Gastroesophageal sphincter (tissue), 4 donors: ENCODE data around the gene SLC25A19. TPM values are rescaled to one million over a fixed set of nuclear protein-coding genes. Genes with fewer than 3 reads are reported as not detected.
A peak's percentile ranks its signal among the peaks of the same experiment; 100 is the strongest.
"Not testable (repeated sequence)": the region's sequence is repeated elsewhere in the genome, so short reads cannot be mapped to it uniquely, and the experiment has no call there.

Experiments used
- ATAC-seq: fragments of 150-250 bp; one replicate; pipeline ENCODE4 v1.9.1; 2016; ENCODE audit warnings: mild to moderate bottlenecking, moderate library complexity
- H3K27ac ChIP-seq, 4 donors: fragments of 200-600 bp; sonication (generic) in 3 of 4; 1 replicate in 3 of 4; 2 replicates in 1 of 4; pipeline ENCODE4 v1.5.1; 2016 to 2019
- H3K27me3 ChIP-seq: fragments of 200-600 bp; sonication (generic); one replicate; pipeline ENCODE4 v1.5.1; 2019
- H3K36me3 ChIP-seq, 2 donors: fragments of 200-600 bp; sonication (generic); one replicate each; pipeline ENCODE4 v1.5.1; 2019; ENCODE audit warnings: control low read depth in 1 of 2
- H3K4me1 ChIP-seq, 3 donors: fragments of 200-600 bp; sonication (generic); 1 replicate in 2 of 3; 2 replicates in 1 of 3; pipeline ENCODE4 v1.5.1; 2016 to 2019; ENCODE audit warnings: control low read depth in 2 of 3
- H3K4me3 ChIP-seq, 2 donors: fragments of 200-600 bp; sonication (generic); one replicate each; pipeline ENCODE4 v1.5.1; 2019; ENCODE audit warnings: mild to moderate bottlenecking in 1 of 2, moderate library complexity in 1 of 2
- H3K9me3 ChIP-seq, 3 donors: fragments of 200-600 bp; sonication (generic); one replicate each; pipeline ENCODE4 v1.5.1; 2017 to 2019; ENCODE audit warnings: control low read depth in 2 of 3
- CTCF ChIP-seq, 4 experiments: fragments of 200-600 bp in 2 of 4; fragments of 450-650 bp in 2 of 4; sonication (generic) in 1 of 4; IDR thresholded peaks; one replicate each; pipeline ENCODE4 v1.5.1; 2017 to 2019; ENCODE audit warnings: antibody characterized with exemption in 4 of 4, mild to moderate bottlenecking in 2 of 4, moderate library complexity in 2 of 4
- EP300 ChIP-seq: sonication (generic); formaldehyde crosslinking; IDR thresholded peaks from one replicate; pipeline ENCODE4 v1.6.1; 2017; ENCODE audit warnings: antibody characterized with exemption, mild to moderate bottlenecking
- POLR2A ChIP-seq, 2 donors: fragments of 450-650 bp; IDR thresholded peaks; one replicate each; pipeline ENCODE4 v1.6.1; 2017; ENCODE audit warnings: antibody characterized with exemption in 2 of 2, mild to moderate bottlenecking in 2 of 2, moderate library complexity in 1 of 2
- POLR2AphosphoS5 ChIP-seq: sonication (generic); formaldehyde crosslinking; IDR thresholded peaks from one replicate; pipeline ENCODE4 v1.6.1; 2017; ENCODE audit warnings: antibody characterized with exemption
- WGBS, 2 donors: methylation state at CpG; one replicate each; pipeline ENCODE4 v1.1.5; 2018; ENCODE audit warnings: low coverage in 1 of 2; 5-methylcytosine and 5-hydroxymethylcytosine counted together
- total RNA-seq, 4 donors: library from RNA; depleted of rRNA; stranded (reverse); fragments of >200 nt; gene quantifications; one replicate each; pipeline ENCODE4 v1.1.0, GENCODE V29; 2016

Gene SLC25A19
- total RNA-seq, 4 donors from 2014 or later, result 7.3 to 14.5 (median 13.4) TPM

- TF ChIP-seq POLR2A (IDR thresholded peaks at IDR 0.05) (no peak), EP300 (no peak), POLR2AphosphoS5 (no peak), CTCF (IDR thresholded peaks at IDR 0.05) (peak in 1 of 4 experiments; percentile 28)
- WGBS, 2 donors, result 0% methylated on average over 13 to 26 of the region's 26 CpGs
- H3K27me3 ChIP-seq, result no peaks in the 10 kb centered on the region
- H3K27ac ChIP-seq, result peak overlapping the region; percentile 81 to 97 (median 91)
- peaks cover 0 to 18% (median 4%) of the 10 kb centered on the region in 3 donors for H3K4me1 ChIP-seq
- no peaks in the 10 kb centered on the region for H3K9me3 ChIP-seq
- peaks cover 0 to 22% of the 10 kb centered on the region in 2 donors for H3K36me3 ChIP-seq
- peak overlapping the region; percentile 59 to 82 for H3K4me3 ChIP-seq
- ATAC-seq, result peak; percentile 5
Observed at GRCh38 chr17:75289832-75290337, 652 bp upstream of the SLC25A19 start.

GRCh38 chr17:75288770-75289114, 491 bp downstream of the SLC25A19 start:
- Histone ChIP-seq H3K4me1 (peaks cover 0 to 18% (median 4%) of the 10 kb centered on the region in 3 donors), H3K36me3 (peaks cover 0 to 28% of the 10 kb centered on the region in 2 donors), H3K27ac (peak overlapping the region; percentile 15 to 97 (median 91)), H3K9me3 (no peaks in the 10 kb centered on the region), H3K27me3 (no peaks in the 10 kb centered on the region), H3K4me3 (peak overlapping the region; percentile 59 to 82)
- ATAC-seq, result peak; percentile 7
- TF ChIP-seq EP300 (no peak), POLR2A (IDR thresholded peaks at IDR 0.05) (no peak), CTCF (IDR thresholded peaks at IDR 0.05) (no peak), POLR2AphosphoS5 (no peak)
- WGBS, 2 donors, result 7% methylated on average over 2 of the region's 14 CpGs; no CpG with 5 or more reads in 1 of the 2 donors

- peak overlapping the region in 3 of 4 donors; percentile 88 to 97 (median 94) for H3K27ac ChIP-seq
- ATAC-seq, result no peak
Observed at GRCh38 chr17:75288359-75288758, 874 bp downstream of the SLC25A19 start.

GRCh38 chr17:75287221-75287620, 2.0 kb downstream of the SLC25A19 start:
- no peak overlapping the region for H3K27ac ChIP-seq
- peaks cover 0 to 42% of the 10 kb centered on the region in 2 donors for H3K36me3 ChIP-seq
- no peaks in the 10 kb centered on the region for H3K9me3 ChIP-seq
- TF ChIP-seq POLR2A (IDR thresholded peaks at IDR 0.05), result no peak
- TF ChIP-seq CTCF (IDR thresholded peaks at IDR 0.05), result no peak
- no peak for TF ChIP-seq EP300
- no peak for ATAC-seq
- H3K4me1 ChIP-seq, result peaks cover 0 to 18% (median 4%) of the 10 kb centered on the region in 3 donors
- no peaks in the 10 kb centered on the region for H3K27me3 ChIP-seq
- no peak overlapping the region for H3K4me3 ChIP-seq
- WGBS, 2 donors, result 78% methylated on average over 7 to 8 of the region's 9 CpGs

More at GRCh38 chr17:75288359-75288758, 874 bp downstream of the SLC25A19 start:
- TF ChIP-seq POLR2AphosphoS5 (no peak), EP300 (no peak), POLR2A (IDR thresholded peaks at IDR 0.05) (no peak), CTCF (IDR thresholded peaks at IDR 0.05) (no peak)
- H3K9me3 ChIP-seq, result no peaks in the 10 kb centered on the region
- WGBS, 2 donors, result 18 to 27% methylated on average over 2 of the region's 2 CpGs
- no peaks in the 10 kb centered on the region for H3K27me3 ChIP-seq
- H3K4me1 ChIP-seq, result peaks cover 0 to 18% (median 4%) of the 10 kb centered on the region in 3 donors
- peak overlapping the region; percentile 59 to 82 for H3K4me3 ChIP-seq
- H3K36me3 ChIP-seq, result peaks cover 0 to 32% of the 10 kb centered on the region in 2 donors

- Histone ChIP-seq H3K27me3 (no peaks in the 10 kb centered on the region), H3K4me1 (peaks cover 0 to 12% (median 4%) of the 10 kb centered on the region in 3 donors), H3K4me3 (no peak overlapping the region), H3K27ac (no peak overlapping the region), H3K36me3 (peaks cover 0 to 59% of the 10 kb centered on the region in 2 donors), H3K9me3 (no peaks in the 10 kb centered on the region)
- TF ChIP-seq POLR2AphosphoS5, result no peak
- TF ChIP-seq CTCF (IDR thresholded peaks at IDR 0.05), result no peak
- TF ChIP-seq EP300, result no peak
- no peak for TF ChIP-seq POLR2A (IDR thresholded peaks at IDR 0.05)
- ATAC-seq, result no peak
- WGBS, 2 donors, result 50% methylated on average over 2 of the region's 6 CpGs; no CpG with 5 or more reads in 1 of the 2 donors
Observed at GRCh38 chr17:75285123-75285522, 4.1 kb downstream of the SLC25A19 start.

- H3K36me3 ChIP-seq, result peaks cover 0 to 66% of the 10 kb centered on the region in 2 donors
- ATAC-seq, result not testable (repeated sequence)
Observed at GRCh38 chr17:75280189-75280588, 9.0 kb downstream of the SLC25A19 start.

More at GRCh38 chr17:75280189-75280588, 9.0 kb downstream of the SLC25A19 start:
- H3K4me3 ChIP-seq, H3K4me1 ChIP-seq, H3K27ac ChIP-seq, H3K27me3 ChIP-seq, H3K9me3 ChIP-seq: not testable (repeated sequence)
- WGBS, 2 donors, result 86 to 100% methylated on average over 3 to 4 of the region's 4 CpGs
